GM21423 (cell line): ENCODE results near the gene KLF17.

Source experiments
- ATAC-seq: cut with Tn5 transposase; IDR thresholded peaks from one replicate; pipeline ENCODE4 v1.9.1; 2021; ENCODE audit warnings: mild to moderate bottlenecking, moderate library complexity; ENCODE audit not compliant: unreplicated experiment

KLF17 gene

GRCh38 chr1:44118682-44119081 lies at the start of gene KLF17:
TSS of gene KLF17 (plus strand) at chr1:44118821. CDS start at chr1:44118908, 87 bp downstream.
- ATAC-seq, result no peak

GRCh38 chr1:44071461-44071860 lies 47.2 kb upstream of the KLF17 start:
- ATAC-seq, result no peak

- no peak for ATAC-seq
Observed at GRCh38 chr1:44072204-44072603, 46.4 kb upstream of the KLF17 start.

- no peak for ATAC-seq
Observed at GRCh38 chr1:44072821-44073220, 45.8 kb upstream of the KLF17 start.

GRCh38 chr1:44073528-44073927 lies 45.1 kb upstream of the KLF17 start:
- ATAC-seq, result peak; percentile 48

GRCh38 chr1:44074415-44074814 lies 44.2 kb upstream of the KLF17 start:
- ATAC-seq, result no peak

GRCh38 chr1:44076066-44076465 lies 42.6 kb upstream of the KLF17 start:
- no peak for ATAC-seq

GRCh38 chr1:44077421-44077820 lies 41.2 kb upstream of the KLF17 start:
- no peak for ATAC-seq

GRCh38 chr1:44078104-44078503 lies 40.5 kb upstream of the KLF17 start:
- no peak for ATAC-seq

- no peak for ATAC-seq
Observed at GRCh38 chr1:44079566-44079965, 39.1 kb upstream of the KLF17 start.

- no peak for ATAC-seq
Observed at GRCh38 chr1:44084998-44085675, 33.5 kb upstream of the KLF17 start.

- ATAC-seq, result no peak
Observed at GRCh38 chr1:44086692-44087474, 31.7 kb upstream of the KLF17 start.

GRCh38 chr1:44089371-44090048 lies 29.1 kb upstream of the KLF17 start:
- ATAC-seq, result no peak

- ATAC-seq, result no peak
Observed at GRCh38 chr1:44090429-44091252, 28.0 kb upstream of the KLF17 start.

GRCh38 chr1:44094047-44094446 lies 24.6 kb upstream of the KLF17 start:
- ATAC-seq, result no peak

- ATAC-seq, result no peak
Observed at GRCh38 chr1:44100183-44100868, 18.3 kb upstream of the KLF17 start.

GRCh38 chr1:44101328-44101727 lies 17.3 kb upstream of the KLF17 start:
- no peak for ATAC-seq

GRCh38 chr1:44103270-44104131 lies 15.1 kb upstream of the KLF17 start:
- no peak for ATAC-seq

GRCh38 chr1:44105810-44106209 lies 12.8 kb upstream of the KLF17 start:
- ATAC-seq, result no peak
